Smooth muscle cell (in vitro differentiated cells): ENCODE results near the gene RRP1. TPM values are rescaled to one million over a fixed set of nuclear protein-coding genes. Genes with fewer than 3 reads are reported as not detected.

ENCODE experiments used
- DNase-seq: peaks from one replicate; lab custom pipeline; 2025; ENCODE audit not compliant: unreplicated experiment; lab: John Stamatoyannopoulos, UW
- H2AFZ ChIP-seq: fragments of 200-600 bp; sonication (generic); 2 replicates; pipeline ENCODE4 v1.6.0; 2016; ENCODE audit warnings: antibody characterized with exemption, low read depth, mild to moderate bottlenecking
- H3F3A ChIP-seq: fragments of 200-600 bp; sonication (generic); 2 replicates; pipeline ENCODE4 v1.6.0; 2017; ENCODE audit warnings: antibody characterized with exemption, low read depth
- H3K27ac ChIP-seq: fragments of 200-600 bp; sonication (generic); 2 replicates; pipeline ENCODE4 v1.5.1; 2016; ENCODE audit warnings: low read depth, mild to moderate bottlenecking
- H3K27me3 ChIP-seq: fragments of 200-600 bp; sonication (generic); 2 replicates; pipeline ENCODE4 v1.6.1; 2016; ENCODE audit warnings: low read depth, mild to moderate bottlenecking
- H3K36me3 ChIP-seq: fragments of 200-600 bp; sonication (generic); 2 replicates; pipeline ENCODE4 v1.5.1; 2016; ENCODE audit warnings: low read depth
- H3K4me1 ChIP-seq: fragments of 200-600 bp; sonication (generic); 2 replicates; pipeline ENCODE4 v1.5.1; 2016; ENCODE audit warnings: low read depth
- H3K4me2 ChIP-seq: fragments of 200-600 bp; sonication (generic); 2 replicates; pipeline ENCODE4 v1.6.0; 2016; ENCODE audit warnings: mild to moderate bottlenecking
- H3K4me3 ChIP-seq: fragments of 200-600 bp; sonication (generic); 2 replicates; pipeline ENCODE4 v1.5.1; 2016; ENCODE audit warnings: mild to moderate bottlenecking
- H3K79me2 ChIP-seq: fragments of 200-600 bp; sonication (generic); 2 replicates; pipeline ENCODE4 v1.6.0; 2016; ENCODE audit warnings: low read depth, mild to moderate bottlenecking
- H3K9ac ChIP-seq: fragments of 200-600 bp; sonication (generic); 2 replicates; pipeline ENCODE4 v1.6.0; 2016; ENCODE audit warnings: low read depth
- H3K9me3 ChIP-seq: fragments of 200-600 bp; sonication (generic); replicated peaks from 2 replicates; pipeline ENCODE4 v1.5.1; 2016; ENCODE audit warnings: low read depth
- H4K20me1 ChIP-seq: fragments of 200-600 bp; sonication (generic); 2 replicates; pipeline ENCODE4 v1.6.0; 2016; ENCODE audit warnings: low read depth
- CTCF ChIP-seq: fragments of 200-600 bp; sonication (generic); IDR thresholded peaks from 2 replicates; pipeline ENCODE4 v1.5.1; 2017; ENCODE audit warnings: borderline replicate concordance, mild to moderate bottlenecking, antibody characterized with exemption; ENCODE audit not compliant: insufficient read depth, poor library complexity, severe bottlenecking
- WGBS: methylation state at CpG from one replicate; pipeline ENCODE4 v1.1.7; 2016; ENCODE audit warnings: low lambda C conversion rate; 5-methylcytosine and 5-hydroxymethylcytosine counted together
- polyA plus RNA-seq: library from polyadenylated mRNA; unstranded; fragments of >200 nt; fragmentation: Nextera tagmentation; extraction: Ambion mirVana; gene quantifications from 2 replicates; pipeline ENCODE4 v1.2.1, GENCODE V29; 2016
- total RNA-seq: library from RNA; depleted of rRNA; stranded (reverse); fragments of >200 nt; gene quantifications from 2 replicates; pipeline ENCODE4 v1.2.3, GENCODE V29; 2014

RRP1 gene
- total and polyA plus RNA-seq, 2 experiments from 2014 or later: 11.3 to 17.5 TPM

DNA sequence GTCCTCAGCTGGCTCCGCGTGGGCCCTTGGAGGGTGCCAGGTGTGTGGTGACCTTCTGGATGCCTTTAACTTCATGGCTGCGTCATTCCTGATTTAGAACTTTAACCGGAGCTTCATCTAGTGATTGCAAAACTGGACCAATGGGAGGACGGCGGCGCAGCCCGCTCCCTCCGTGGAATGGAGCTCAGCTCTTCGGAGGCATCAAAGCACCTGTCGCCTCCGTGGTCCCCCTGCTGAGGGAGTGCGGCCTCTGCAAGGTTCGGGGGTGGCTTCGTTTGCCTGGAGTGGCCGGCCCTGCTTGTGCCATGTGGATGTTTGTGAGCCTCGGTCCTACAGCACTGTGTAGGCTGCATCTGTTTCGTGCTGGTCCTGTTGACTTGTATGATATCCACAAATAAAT lies 27.5 kb upstream of the RRP1 start:
- Histone ChIP-seq H4K20me1 (no peaks in the 10 kb centered on the region), H3F3A (peaks cover 5% of the 10 kb centered on the region), H3K9me3 (no peaks in the 10 kb centered on the region), H3K4me1 (no peaks in the 10 kb centered on the region), H2AFZ (no peak overlapping the region), H3K36me3 (no peaks in the 10 kb centered on the region), H3K9ac (no peak overlapping the region), H3K79me2 (no peaks in the 10 kb centered on the region), H3K4me2 (no peak overlapping the region), H3K4me3 (no peak overlapping the region), H3K27ac (no peak overlapping the region), H3K27me3 (no peaks in the 10 kb centered on the region)
- TF ChIP-seq CTCF: no peak
- 97% methylated on average over 18 of the region's 18 CpGs for WGBS
- DNase-seq: no peak

DNA sequence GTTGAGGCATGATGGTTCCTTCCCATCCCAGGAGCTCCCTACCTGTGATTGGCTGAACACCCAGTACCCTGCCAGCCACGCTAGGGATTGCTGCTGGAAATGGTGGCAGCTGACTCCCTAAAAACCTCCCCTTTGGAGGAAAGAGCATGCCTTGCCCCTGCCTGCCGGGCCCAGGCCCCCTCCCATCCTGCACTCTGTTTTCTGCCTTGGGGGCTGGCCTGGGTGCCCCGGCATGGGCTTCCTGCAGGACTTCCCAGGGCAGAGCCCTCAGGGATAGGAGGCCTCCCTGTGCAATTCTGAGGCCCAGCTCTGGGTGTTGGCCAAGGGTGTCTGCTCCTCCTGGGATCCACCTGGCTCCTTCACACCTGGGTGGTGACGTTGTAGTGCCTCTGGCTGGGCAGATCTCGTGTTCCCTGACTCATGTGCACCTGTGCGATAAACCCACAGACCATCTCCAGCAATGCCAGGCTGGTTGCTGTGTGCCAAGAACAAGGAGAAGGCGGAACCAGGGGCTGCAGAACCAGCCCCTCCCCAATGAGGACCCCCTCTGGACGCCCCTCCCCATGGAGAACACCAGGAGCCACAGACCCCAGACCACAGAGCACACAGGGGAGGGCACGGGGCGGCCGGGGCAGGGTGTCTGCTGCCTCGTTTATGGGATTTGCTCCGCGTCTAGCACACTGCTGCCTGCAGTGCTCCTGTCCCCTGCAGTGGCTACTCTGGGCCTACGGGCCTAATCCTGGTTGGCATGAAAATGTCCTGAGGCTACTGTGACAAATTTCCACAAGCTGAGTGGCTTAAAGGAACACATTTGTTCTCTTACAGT lies 26.9 kb upstream of the RRP1 start:
- Histone ChIP-seq H3K79me2 (no peaks in the 10 kb centered on the region), H4K20me1 (no peaks in the 10 kb centered on the region), H3K4me3 (no peak overlapping the region), H3K27ac (no peak overlapping the region), H3K4me1 (peaks cover under 1% of the 10 kb centered on the region), H3K9ac (no peak overlapping the region), H3K4me2 (no peak overlapping the region), H3K36me3 (no peaks in the 10 kb centered on the region), H2AFZ (no peak overlapping the region), H3K9me3 (no peaks in the 10 kb centered on the region), H3F3A (peaks cover 5% of the 10 kb centered on the region), H3K27me3 (no peaks in the 10 kb centered on the region)
- no peak for TF ChIP-seq CTCF
- DNase-seq: no peak
- WGBS: 97% methylated on average over 15 of the region's 15 CpGs

GRCh38 chr21:43763901-43764523 lies 25.4 kb upstream of the RRP1 start:
- peaks cover 12% of the 10 kb centered on the region for H3K4me1 ChIP-seq
- no peaks in the 10 kb centered on the region for H3K36me3 ChIP-seq
- no peak overlapping the region for H2AFZ ChIP-seq
- peak overlapping the region; percentile 44 for H3K27ac ChIP-seq
- H3K79me2 ChIP-seq: no peaks in the 10 kb centered on the region
- 86% methylated on average over 10 of the region's 10 CpGs for WGBS
- H3K27me3 ChIP-seq: no peaks in the 10 kb centered on the region
- no peak overlapping the region for H3K9ac ChIP-seq
- H3K9me3 ChIP-seq: no peaks in the 10 kb centered on the region
- no peaks in the 10 kb centered on the region for H4K20me1 ChIP-seq
- no peak overlapping the region for H3K4me2 ChIP-seq
- TF ChIP-seq CTCF: no peak
- H3K4me3 ChIP-seq: no peak overlapping the region
- no peak for DNase-seq
- H3F3A ChIP-seq: peaks cover 9% of the 10 kb centered on the region
